Loucy (cell line): ENCODE results near the gene SACS.

Experiments used
- CTCF ChIP-seq: fragments of 200-600 bp; sonication (generic); conservative IDR thresholded peaks from 2 replicates; pipeline ENCODE4 v1.5.1; 2014; ENCODE audit warnings: mild to moderate bottlenecking, antibody characterized with exemption, low read length
- EZH2phosphoT487 ChIP-seq: fragments of 200-600 bp; IDR thresholded peaks from 2 replicates; pipeline ENCODE4 v1.6.1; 2018; ENCODE audit warnings: antibody characterized with exemption, mild to moderate bottlenecking, moderate library complexity, borderline replicate concordance

GRCh38 chr13:23408026-23408425 is 25.5 kb downstream of the SACS start:
- TF ChIP-seq CTCF, result no peak
- TF ChIP-seq EZH2phosphoT487, result no peak
